Stimulated activated CD8-positive, alpha-beta memory T cell treated with anti-CD3 and anti-CD28 coated beads, Interleukin-15, amount 100 ng/mL, for 48 hours (primary cell): ENCODE data around the gene MROH7.
A peak's percentile ranks its signal among the peaks of the same experiment; 100 is the strongest.

ENCODE experiments used
- DNase-seq, 2 donors: peaks; one replicate each; pipeline ENCODE4 v3.0.0-alpha.2; 2020; ENCODE audit warnings: low read depth in 2 of 2

MROH7 gene

DNA sequence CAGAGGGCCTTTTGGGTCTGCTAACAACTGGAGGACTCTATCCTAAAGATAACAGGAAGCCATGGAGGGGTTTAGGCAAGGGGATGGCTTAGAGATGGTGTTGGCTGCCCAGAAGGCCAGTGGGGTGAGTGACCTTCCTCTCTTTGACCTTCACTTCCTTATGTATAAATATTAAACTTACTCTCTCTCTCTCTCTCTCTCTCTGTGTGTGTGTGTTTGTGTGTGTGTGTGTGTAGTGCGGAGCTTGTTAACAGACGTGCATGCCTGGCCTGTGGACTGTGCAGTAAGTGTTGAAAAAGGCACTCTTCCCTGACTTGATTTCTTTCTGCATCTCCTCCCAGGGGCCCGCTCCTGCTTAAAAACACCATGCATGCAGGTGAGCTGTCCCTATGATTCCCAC, 10.0 kb downstream of the MROH7 start:
- DNase-seq = no peak

DNA sequence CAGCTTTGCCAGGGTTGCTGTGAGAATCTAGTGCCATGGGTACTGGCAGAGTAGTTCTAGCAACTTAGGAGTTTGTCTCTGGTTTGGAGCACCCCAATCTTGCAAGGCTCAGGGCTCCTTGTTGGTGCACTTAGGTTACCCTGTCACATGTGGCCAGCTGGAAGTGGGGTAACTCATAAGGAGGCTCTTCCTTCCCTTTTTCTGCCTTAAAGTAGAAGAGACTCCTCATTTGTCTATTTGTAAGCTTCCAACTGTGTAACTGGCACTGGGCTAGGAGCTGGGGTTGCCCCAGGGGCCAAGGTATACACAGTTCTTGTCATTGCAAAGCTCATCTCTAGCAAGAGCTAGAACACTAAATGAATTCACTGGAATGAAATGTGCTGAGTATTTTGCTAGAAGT, 10.6 kb downstream of the MROH7 start:
- DNase-seq = no peak

DNA sequence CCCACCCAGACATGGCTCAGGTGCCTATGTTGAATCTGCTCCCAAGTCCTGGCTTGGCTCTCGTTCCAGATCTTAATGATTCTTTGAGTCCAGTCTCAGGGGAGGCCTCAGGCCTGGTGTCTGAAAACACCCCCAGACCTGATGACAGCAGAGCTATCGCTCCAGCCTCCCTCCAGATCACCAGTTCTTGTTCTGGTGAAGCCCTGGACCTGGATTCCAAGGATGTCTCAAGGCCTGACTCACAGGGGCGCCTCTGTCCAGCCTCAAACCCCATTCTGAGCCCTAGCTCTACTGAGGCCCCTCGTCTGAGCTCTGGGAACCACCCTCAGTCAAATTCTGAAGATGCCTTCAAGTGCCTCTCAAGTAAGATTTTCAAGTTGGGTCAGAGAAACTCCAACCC, 11.4 kb downstream of the MROH7 start:
- DNase-seq = no peak

DNA sequence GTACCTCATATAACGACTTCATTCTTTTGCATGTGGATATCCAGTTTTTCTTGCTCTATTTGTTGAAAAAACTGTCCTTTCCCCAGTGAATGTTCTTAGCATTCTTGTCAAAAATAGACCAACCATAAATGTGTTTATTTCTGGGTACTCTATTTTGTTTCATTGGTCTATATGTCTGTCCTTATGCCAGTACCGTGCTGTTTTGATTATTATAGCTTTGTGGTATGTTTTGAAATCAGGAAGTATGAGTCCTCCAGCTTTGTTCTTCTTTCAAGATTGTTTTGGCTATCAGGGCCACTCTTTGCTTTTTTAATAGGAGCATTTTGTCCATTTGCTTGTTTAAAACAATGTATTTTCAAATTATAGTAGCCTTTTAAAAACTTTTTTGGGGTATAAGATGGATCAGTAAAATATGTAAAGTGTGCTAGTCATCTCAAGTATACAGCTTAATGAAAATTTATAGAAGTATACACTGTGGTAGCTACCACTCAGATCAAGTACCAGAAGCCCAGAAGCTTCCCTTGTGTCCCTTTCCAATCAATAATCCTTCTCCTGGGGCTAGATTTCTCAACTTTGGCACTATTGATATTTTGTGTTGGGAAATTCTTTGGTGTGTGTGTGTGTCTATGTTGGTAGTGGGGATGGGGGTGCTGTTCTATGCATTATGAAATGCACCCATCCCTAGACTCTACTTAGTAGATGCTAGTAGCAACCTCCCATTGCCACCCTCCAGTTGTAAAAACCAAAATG, 16.8 kb downstream of the MROH7 start:
- no peak for DNase-seq

DNA sequence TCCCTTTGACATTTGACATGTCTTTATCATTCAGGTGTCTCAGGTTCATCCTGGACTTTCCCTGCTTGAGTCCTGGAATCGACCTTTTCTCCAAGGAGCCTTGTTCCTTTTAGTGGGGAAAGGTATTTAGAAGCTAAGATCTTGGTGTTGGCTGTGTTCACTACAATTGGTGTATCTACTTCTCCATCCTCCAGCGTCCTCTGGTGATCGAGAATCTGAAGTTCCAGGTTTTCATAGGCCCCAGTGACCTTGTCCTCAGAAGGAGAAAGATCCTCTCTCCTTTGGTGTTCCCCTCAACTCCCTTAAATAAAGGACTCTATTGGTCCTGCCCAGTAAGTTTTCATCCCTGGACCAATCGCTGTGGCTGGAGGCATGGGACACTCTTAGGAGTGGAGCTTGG, 22.1 kb downstream of the MROH7 start:
- no peak for DNase-seq

DNA sequence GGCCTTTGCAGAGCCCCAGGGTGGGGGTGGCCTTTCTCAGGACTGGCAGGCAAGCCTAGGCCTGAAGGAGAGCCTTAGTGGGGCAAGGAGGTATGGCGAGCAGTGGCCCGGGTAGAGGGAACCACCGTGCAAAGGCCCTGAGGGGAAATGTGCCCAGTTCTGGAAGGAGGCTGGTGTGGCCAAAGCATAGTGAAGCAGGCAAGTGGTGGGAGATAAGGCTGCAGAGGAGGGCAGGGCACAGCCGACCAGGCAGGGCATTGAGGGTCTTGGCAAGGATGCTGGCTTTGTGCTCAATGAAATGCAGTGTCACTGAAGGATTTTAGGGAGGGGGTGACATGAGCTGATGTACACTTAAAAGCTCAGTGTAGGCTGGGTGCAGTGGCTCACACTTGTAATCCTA, 22.8 kb downstream of the MROH7 start:
- no peak for DNase-seq

DNA sequence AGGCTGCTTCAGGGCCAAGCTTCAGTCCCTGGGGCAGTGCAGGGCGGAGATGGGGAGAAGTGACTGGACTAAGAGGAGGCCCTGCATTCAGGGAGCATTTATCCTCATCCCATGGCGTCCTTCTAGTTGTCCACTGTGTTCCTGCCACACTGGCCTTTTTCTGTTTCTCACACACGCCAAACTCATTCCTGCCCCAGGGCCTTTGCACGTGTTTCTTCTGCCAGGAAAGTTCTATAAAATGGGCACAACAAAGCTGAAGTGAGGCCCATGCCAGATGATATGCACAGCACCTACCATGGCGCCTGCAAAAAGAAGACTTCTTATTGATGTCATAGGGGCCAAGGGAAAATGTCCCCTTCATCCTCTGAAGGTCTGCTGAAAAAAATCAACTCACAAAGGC, 24.3 kb downstream of the MROH7 start:
- DNase-seq = no peak

DNA sequence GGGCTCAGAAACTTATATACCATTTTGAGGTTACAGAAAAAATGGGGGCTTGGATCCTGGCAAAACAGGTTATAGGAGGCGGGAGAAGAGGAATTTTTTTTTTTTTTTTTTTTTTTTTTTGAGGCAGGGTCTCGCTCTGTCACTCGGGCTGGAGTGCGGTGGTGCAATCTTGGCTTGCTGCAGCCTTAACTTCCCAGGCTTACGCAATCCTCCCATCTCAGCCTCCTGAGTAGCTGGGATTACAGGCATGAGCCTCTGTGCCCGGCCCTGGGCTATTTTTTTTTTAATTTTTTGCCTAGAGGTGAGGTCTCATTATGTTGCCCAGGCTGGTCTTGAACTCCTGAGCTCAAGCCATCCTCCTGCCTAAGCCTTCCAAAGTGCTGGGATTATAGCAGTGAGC, 24.7 kb downstream of the MROH7 start:
- no peak for DNase-seq

DNA sequence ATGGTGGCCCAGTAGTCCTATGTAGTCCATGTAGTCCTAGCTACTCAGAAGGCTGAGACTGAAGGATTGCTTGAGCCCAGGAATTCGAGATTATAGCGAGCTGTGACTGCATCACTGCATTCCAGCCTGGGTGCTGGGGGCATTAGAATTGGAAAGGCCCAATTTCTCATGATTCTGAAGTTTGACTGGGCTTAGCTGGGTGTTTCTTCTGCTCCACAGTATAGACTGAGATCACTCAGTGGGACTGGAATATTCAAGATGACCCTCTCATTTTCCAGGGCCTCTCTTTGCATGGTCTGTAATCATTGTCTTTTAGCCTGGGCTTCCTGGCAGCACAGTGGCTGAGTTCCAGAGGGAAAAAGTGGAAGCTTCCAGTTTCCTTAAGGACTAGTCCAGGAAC, 26.2 kb downstream of the MROH7 start:
- DNase-seq = no peak

DNA sequence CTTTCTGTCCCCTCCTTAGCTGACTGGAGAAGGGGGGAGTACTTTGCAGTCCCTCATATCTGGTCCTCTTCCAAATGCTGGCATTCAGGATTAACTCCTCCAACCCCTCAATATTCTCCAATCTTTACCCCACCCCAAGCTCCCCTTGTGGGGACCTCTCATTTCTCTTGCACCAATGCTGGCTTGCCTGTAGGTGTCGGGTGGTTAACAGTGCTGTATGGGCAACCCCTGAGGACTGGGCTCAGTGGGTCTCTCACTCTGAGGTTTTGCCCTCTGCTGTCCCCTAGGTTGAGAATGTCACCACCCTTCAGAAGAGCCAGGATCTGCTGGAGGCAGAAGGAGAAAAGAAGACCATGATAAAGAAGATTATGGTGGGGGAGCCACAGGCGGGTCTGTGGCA, 27.0 kb downstream of the MROH7 start:
- no peak for DNase-seq

DNA sequence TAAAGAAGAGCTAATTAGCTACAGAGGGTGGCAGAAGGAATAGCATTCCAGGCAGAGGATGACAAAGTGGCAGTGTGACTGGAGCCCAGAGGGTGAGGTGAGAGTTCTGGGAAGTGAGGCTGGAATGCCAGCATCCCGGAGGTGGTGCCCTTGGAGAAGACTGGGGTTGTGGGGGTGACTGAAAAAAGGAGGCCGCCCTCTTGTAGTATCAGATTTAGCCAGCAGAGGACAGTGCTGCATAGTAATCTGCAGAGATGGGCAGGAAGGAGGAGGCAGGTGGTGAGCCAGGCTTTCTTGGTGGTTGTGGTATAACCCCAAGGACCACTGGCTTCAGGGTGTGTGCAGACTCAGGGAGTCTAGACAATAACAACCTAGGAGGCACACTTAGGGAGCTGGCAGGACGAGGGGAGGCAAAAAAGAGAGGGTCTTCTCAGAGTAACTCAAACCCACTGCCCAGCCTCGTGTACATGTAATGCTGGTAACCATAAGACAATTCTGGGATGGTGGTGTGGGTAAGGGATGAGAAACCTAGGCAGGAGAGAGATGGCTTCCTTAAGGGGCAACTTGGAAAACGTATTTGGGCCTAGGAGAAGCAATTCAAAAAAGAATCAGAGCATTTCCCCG, 30.5 kb downstream of the MROH7 start:
- DNase-seq = peak; percentile 48 to 55

DNA sequence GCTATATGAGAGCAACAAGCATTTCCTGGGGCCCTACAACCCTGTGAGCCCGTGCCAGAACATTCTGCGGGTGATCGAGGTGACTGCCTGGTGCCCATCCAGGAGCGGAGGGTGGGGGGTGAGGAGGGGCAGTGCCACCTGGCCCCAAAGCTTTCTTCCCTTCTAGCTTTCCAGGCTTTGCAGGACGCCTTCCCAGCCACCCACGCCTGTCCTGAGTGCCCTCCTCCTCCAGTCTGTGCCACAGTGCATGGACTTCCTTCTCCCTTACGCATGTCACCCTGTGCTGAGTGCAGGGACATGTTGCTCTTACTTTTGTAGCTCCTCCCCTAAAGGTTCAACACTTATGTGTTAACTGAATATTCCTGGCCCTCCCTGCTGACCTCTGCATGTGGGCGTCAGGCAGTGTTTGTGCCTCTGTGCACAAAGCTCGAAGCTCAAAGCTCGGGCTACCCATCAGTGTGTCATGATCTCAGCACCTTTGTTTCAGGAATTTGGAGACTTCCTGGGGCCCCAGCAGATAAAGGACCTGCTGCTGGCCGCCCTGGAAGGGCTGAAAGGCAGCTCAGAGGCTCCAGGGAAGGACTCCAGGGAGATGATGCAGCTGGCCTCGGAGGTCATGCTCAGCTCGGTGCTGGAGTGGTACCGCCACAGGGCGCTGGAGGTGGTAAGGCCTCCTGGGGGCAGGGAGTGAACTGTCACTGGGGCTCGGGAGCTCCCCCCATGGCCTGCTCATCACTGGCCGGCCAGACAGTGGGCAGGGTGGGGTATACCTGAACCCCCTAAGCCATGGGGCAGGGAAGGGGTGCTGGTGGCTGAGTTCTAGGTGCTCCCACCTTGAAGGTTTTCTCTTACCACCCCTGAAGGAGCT, 37.4 kb downstream of the MROH7 start:
- DNase-seq = no peak

DNA sequence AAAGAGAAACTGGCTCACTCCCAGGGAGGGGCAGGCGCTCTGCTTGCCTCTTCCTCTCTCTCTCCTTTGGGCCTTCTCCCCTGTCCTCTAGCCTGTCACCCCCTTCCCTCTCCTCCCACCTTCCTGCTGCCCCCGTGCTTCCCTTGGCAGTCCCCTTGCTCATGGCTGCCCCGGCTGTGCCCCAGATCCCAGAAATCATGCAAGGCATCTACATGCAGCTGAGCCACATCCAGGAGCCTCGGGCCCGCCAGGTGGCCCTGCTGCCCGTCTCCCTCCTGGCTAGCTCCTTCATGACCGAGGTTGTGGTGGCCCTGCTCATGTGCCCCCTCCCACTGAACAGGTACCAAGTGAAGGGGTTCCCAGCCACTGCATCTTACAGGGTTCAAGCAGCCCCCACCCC, 38.1 kb downstream of the MROH7 start:
- no peak for DNase-seq

DNA sequence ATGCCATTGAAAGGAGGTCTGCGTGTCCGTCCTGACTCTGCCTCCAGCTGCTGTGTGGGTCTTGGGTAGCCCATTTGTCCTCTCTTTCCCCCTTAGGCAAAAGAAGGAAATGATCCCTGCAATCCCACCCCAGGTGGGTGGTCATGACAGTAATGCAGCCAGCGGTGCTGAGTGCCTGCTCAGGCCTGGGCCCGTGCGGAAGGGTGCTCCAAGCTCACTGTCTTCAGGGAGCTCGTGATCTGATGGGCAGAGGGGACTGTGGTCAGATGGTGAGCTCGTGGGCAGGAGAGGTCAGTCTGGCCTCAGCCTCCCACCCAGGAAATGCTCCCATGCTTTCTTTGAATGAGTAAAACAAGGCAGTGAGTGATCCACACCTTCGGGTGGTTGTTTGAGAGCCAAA, 38.8 kb downstream of the MROH7 start:
- DNase-seq = no peak

DNA sequence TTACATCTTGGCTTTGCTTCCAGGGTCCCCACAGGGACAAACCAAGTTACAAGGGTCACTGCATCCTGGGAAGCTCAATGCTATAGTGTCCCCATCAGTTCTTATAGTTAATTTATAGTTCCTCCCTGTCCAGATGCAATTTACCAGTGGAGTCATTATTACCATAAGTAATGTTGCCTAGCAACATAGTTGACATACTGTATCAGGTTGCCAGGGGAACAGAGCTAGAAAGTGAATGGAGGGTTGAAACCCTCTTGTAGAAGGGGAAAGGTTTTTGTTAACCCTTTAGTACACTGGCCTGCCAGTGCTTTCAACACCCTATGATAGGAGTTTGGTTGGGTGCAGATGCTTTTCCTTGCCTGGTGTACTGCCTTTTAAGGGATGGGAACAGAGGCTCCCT, 39.8 kb downstream of the MROH7 start:
- no peak for DNase-seq

DNA sequence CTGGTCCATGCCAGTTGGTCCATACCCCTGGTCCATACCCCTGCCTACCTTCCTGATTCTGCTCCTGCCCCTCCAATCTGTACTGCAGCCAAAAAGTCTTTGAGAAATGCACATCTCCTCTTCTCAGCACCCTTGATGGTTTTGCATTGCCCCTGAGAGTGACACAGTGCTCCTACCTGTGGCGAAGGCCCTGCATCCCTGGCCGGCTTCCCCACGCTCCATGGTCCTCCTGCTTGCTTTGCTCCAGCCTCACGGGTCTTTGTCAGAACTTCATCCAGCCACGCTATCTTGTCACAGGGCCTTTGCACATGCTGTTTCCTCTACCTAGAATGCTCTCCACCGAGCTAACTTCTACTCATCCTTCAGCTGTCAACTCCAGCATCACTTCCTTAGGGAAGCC, 41.9 kb downstream of the MROH7 start:
- DNase-seq = no peak

DNA sequence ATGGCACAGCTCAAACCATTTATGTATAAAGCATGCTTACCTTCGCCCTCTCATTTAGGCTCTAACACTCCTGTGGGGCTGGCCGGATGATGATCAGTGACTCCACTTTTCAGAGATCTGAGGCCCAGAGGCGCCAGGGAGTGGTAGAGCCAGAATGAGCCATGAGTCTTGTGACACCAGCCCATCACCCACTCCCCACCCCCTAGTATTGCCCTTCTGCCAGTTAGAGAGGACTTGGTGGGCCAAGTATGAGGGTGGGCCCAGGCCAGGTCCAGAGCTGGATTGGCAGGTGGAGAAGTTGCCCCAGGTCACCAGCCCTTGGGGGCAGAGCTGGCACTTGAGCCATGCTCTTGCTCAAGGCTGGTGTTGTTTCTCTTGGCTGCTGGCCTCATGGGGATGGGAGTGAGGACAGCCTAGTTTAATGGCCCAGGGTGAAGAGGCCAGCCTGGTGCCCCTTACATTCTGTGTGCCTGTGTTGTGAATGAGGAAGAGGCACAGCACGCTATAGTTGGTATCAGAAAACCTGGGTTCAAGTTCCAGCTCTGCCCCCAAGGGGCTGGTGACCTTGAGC, 43.8 kb downstream of the MROH7 start:
- no peak for DNase-seq

DNA sequence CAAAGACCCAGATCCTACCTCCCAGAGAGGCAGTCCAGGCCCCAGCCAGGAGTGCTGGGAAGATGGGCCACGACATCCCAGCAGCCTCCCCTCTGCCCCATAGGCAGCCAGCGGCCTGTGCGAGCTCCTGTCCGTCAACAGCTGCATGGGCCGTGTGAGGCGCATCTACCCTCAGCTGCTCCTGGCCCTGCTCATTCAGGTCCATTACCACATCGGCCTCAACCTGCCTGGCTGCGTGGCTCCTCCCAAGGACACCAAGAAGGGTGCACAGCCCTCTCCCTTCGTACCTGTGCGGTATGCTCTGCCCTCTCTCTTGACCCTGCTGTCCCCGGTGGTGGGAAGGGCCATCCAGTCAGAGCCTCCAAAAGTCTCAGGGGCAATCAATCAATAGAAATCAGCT, 44.6 kb downstream of the MROH7 start:
- DNase-seq = no peak

DNA sequence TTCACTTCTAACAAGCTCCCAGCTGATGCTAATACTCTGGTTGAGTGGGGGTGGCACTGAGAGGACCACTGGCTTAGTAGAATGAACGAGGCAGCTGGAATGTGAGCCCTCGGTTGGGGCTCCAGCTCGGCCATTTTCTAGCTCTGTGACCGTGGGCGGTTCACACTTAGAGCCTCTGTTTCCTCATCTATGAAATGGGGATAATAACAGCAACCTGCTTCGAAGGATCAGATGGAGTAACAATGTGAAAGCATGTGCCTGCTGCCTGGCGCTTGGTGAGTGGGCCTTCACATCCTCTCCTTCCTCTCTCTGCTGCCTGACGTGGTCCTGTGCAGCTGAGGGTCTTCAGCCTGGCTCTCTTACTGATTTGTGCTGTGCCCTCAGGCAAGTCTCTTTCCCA, 53.2 kb downstream of the MROH7 start:
- no peak for DNase-seq

DNA sequence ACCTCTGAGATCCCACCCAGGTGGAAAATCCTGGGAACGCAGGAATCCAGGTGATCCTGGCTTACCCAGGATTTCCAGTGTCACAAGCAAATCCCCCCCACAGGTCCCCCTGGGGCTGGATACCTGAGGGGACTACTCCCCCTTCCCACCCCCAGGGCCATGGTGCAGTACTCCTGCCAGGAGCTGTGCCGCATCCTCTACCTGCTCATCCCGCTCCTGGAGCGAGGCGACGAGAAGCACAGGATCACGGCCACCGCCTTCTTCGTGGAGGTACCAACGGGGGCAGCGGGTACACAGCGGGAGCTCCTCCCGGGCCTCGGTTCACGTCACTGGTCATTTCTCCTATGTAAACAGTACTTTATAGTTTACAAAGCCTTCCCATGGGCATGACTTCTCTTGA, 53.6 kb downstream of the MROH7 start:
- no peak for DNase-seq

DNA sequence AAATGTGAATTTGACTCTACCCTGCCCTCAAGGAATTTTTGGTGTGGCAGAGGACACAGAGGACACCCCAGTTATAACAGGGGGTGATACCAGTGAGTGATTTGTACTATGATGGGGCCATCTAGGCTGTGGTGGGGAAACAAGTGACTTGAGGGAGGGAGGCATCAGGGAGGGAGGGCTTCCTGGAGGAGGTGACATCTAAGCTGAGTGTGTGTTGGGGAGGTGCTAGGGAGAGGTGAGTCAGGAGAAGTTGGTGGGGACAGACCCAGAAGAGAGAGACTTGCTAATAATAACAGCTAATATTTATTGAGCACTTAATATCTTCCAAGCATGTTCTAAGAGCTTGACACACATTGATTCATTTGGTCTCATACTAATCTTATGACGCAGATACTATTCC, 54.2 kb downstream of the MROH7 start:
- DNase-seq = no peak

DNA sequence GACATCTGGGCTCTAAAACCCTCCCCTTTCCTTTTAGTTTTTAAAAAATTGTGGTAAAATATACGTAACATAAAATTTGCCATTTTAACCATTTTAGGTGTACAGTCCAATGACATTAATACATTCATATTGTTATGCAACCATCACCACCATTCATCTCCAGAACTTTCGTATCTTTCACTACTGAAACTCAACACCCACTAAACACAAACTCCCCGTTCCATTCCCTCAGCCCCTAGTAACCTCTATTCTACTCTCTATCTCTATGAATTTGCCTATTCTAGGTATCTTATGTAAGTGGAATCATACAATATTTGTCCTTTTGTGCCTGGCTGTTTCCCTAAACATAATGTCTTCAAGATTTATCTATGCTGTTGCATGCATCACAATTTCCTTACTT, 54.7 kb downstream of the MROH7 start:
- no peak for DNase-seq

DNA sequence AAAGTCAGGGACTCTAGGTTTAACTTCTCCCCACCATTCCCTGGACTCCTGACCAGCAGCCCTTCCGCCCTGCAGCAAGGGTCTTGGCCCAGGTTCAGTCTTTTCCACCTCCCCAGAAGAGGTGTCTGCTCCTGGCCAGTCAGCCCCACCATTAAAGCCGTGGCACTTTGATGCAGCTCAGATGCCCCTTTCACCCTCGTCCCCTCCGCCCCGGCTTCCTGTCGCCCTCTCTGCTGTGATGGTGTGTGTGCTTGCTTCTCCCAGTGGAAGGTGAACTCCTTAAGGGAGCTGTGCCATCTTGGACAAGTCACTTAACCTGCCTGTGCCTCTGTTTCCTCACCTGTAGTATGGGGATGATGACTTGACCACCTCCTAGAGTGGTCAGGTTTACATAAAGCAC, 56.3 kb downstream of the MROH7 start:
- no peak for DNase-seq
